K562 (cell line): ENCODE measurements around the gene PTPRO. TPM values are rescaled to one million over a fixed set of nuclear protein-coding genes. Genes with fewer than 3 reads are reported as not detected.

Experiments
- ATAC-seq: fragments of 200-7000 bp; cut with Tn5 transposase; 3 replicates; pipeline ENCODE4 v1.9.1; 2020; ENCODE audit warnings: moderate library complexity
- BruUV-seq: library from RNA; stranded (reverse); fragments of 400-500 nt; replicated peaks from 2 replicates; lab custom pipeline; 2021; lab: Mats Ljungman, UMichigan
- CTCF ChIA-PET: fragments of 300-600 bp; formaldehyde crosslinking; extraction: SDS; loops from one replicate; lab custom pipeline; 2021; ENCODE audit warnings: low intra/inter-chr PET ratio; lab: Yijun Ruan, JAX
- POLR2A ChIA-PET: fragments of 300-600, 350-650 bp; sonication (Branson Sonifier 250); formaldehyde crosslinking; extraction: SDS; loops from one replicate; lab custom pipeline; 2021; ENCODE audit warnings: antibody characterized with exemption, inconsistent platforms; lab: Yijun Ruan, JAX
- DNase-seq, 4 experiments: peaks; one replicate each; pipeline versions ENCODE4 v3.0.0 to v3.0.0-alpha.2; 2011 to 2018; ENCODE audit warnings: low spot score in 3 of 4, mixed read lengths in 3 of 4; ENCODE audit errors: extremely low read depth in 1 of 4
- FAIRE-seq: peaks from 2 replicates; lab custom pipeline; 2011; peaks lifted over from hg19 to GRCh38; lab: Jason Lieb, UNC
- H2AFZ ChIP-seq: 2 replicates; pipeline ENCODE4 v1.6.0; 2011; ENCODE audit warnings: low read depth, low read length, control low read depth, inconsistent platforms
- H3K27ac ChIP-seq: fragments of 200-600 bp; 3 replicates; pipeline ENCODE4 v1.8.0; 2011; ENCODE audit warnings: low read depth, mild to moderate bottlenecking, control low read depth, inconsistent platforms, low read length, moderate library complexity, mixed read lengths; ENCODE audit errors: extremely low read depth
- H3K27me3 ChIP-seq, 2 experiments: fragments of 300-600 bp in 1 of 2; 2 replicates in 1 of 2; 3 replicates in 1 of 2; pipeline versions ENCODE4 v1.6.0 to v1.8.0; 2011; ENCODE audit warnings: inconsistent platforms in 2 of 2, low read length in 2 of 2, mild to moderate bottlenecking in 1 of 2, mixed read lengths in 1 of 2, moderate library complexity in 1 of 2; ENCODE audit not compliant: control insufficient read depth in 2 of 2, insufficient read depth in 2 of 2
- H3K36me3 ChIP-seq: fragments of 300-600 bp; 3 replicates; pipeline ENCODE4 v1.8.0; 2011; ENCODE audit warnings: mild to moderate bottlenecking, low read length, inconsistent platforms; ENCODE audit not compliant: control insufficient read depth, insufficient read depth
- H3K4me1 ChIP-seq, 2 experiments: fragments of 200-600 bp in 1 of 2; replicated peaks in 1 of 2; 2 replicates in 1 of 2; 3 replicates in 1 of 2; pipeline versions ENCODE4 v1.5.1 to v1.8.0; 2011; ENCODE audit warnings: inconsistent platforms in 2 of 2, low read length in 2 of 2, mild to moderate bottlenecking in 1 of 2, mixed read lengths in 1 of 2, moderate library complexity in 1 of 2; ENCODE audit not compliant: control insufficient read depth in 2 of 2, insufficient read depth in 2 of 2
- H3K4me2 ChIP-seq: 2 replicates; pipeline ENCODE4 v1.6.1; 2011; ENCODE audit warnings: low read length, control low read depth, inconsistent platforms, mixed read lengths; ENCODE audit not compliant: insufficient read depth
- H3K4me3 ChIP-seq: fragments of 200-600 bp; sonication (generic), shearing (Covaris generic); 2 replicates; pipeline ENCODE4 v1.5.1; 2016; ENCODE audit warnings: control low read depth, inconsistent platforms
- H3K79me2 ChIP-seq: fragments of 200-600 bp; 3 replicates; pipeline ENCODE4 v1.8.0; 2011; ENCODE audit warnings: low read length, inconsistent platforms; ENCODE audit not compliant: control insufficient read depth, insufficient read depth
- H3K9ac ChIP-seq, 2 experiments: 2 replicates each; pipeline versions ENCODE4 v1.6.0 to v1.6.1; 2011; ENCODE audit warnings: low read depth in 2 of 2, low read length in 2 of 2, control low read depth in 1 of 2, inconsistent platforms in 1 of 2, mild to moderate bottlenecking in 1 of 2, mixed read lengths in 1 of 2; ENCODE audit not compliant: insufficient read depth in 1 of 2
- H3K9me1 ChIP-seq: one replicate; pipeline ENCODE4 v1.6.0; 2011; ENCODE audit warnings: inconsistent platforms, mild to moderate bottlenecking, low read length, moderate library complexity; ENCODE audit not compliant: control insufficient read depth, insufficient read depth
- H3K9me3 ChIP-seq: replicated peaks from 2 replicates; pipeline ENCODE4 v1.5.1; 2011; ENCODE audit warnings: low read depth, low read length, inconsistent platforms; ENCODE audit not compliant: control insufficient read depth, insufficient read depth
- H4K20me1 ChIP-seq: replicated peaks from 2 replicates; pipeline ENCODE4 v1.6.1; 2011; ENCODE audit warnings: low read length, inconsistent platforms, mixed read lengths; ENCODE audit not compliant: control insufficient read depth, insufficient read depth
- BACH1 ChIP-seq: fragments of 200-800 bp; sonication (Bioruptor generic); IDR thresholded peaks from 2 replicates; pipeline ENCODE4 v1.6.1; 2016; ENCODE audit warnings: missing genetic modification characterization, missing compliant biosample characterization
- GABPB1 ChIP-seq: sonication (generic); formaldehyde crosslinking; IDR thresholded peaks from 2 replicates; pipeline ENCODE4 v1.8.0; 2022; ENCODE audit warnings: mild to moderate bottlenecking, missing genetic modification reagents
- HDGF ChIP-seq: fragments of 450-650 bp; IDR thresholded peaks from 2 replicates; pipeline ENCODE4 v1.6.1; 2016
- POLR2AphosphoS2 ChIP-seq: IDR thresholded peaks from 2 replicates; pipeline ENCODE4 v1.6.1; 2012; ENCODE audit warnings: low read length, improper control_type of control experiment
- SMAD3 ChIP-seq: fragments of 450-650 bp; formaldehyde crosslinking; conservative IDR thresholded peaks from 2 replicates; pipeline ENCODE4 v1.4.0; 2020; ENCODE audit warnings: mild to moderate bottlenecking
- SUPT5H ChIP-seq: fragments of 450-650 bp; IDR thresholded peaks from 2 replicates; pipeline ENCODE4 v1.6.1; 2016
- TAF9B ChIP-seq: fragments of 450-650 bp; IDR thresholded peaks from 2 replicates; pipeline ENCODE4 v1.6.1; 2018; ENCODE audit warnings: mild to moderate bottlenecking; ENCODE audit not compliant: partially characterized antibody
- THAP12 ChIP-seq: fragments of 250-450 bp; sonication (Bioruptor Pico); IDR thresholded peaks from 2 replicates; pipeline ENCODE4 v1.9.0; 2021; ENCODE audit warnings: mild to moderate bottlenecking, inconsistent platforms
- ZEB2 ChIP-seq: fragments of 450-650 bp; IDR thresholded peaks from 2 replicates; pipeline ENCODE4 v1.6.1; 2016
- ZKSCAN1 ChIP-seq: fragments of 150-350 bp; IDR thresholded peaks from 2 replicates; pipeline ENCODE4 v1.6.1; 2016; ENCODE audit warnings: low read depth, low read length
- ZNF311 ChIP-seq: fragments of 250-450 bp; sonication (Bioruptor Pico); IDR thresholded peaks from 2 replicates; pipeline ENCODE4 v1.4.0; 2020; ENCODE audit warnings: mild to moderate bottlenecking, moderate library complexity
- ZNF778 ChIP-seq: fragments of 450-650 bp; formaldehyde crosslinking; IDR thresholded peaks from 2 replicates; pipeline ENCODE4 v1.4.0; 2020; ENCODE audit warnings: mild to moderate bottlenecking, moderate library complexity
- WGBS: fragments of 100-300 bp; shearing (Covaris generic); methylation state at CpG from one replicate; pipeline ENCODE4 v1.1.6; 2016; ENCODE audit warnings: low coverage, mixed read lengths; ENCODE audit not compliant: insufficient coverage; ENCODE audit errors: missing lambda C conversion rate; 5-methylcytosine and 5-hydroxymethylcytosine counted together
- in situ Hi-C: fragments of 300-500 bp; cut with MboI; formaldehyde crosslinking; loops from 4 replicates; pipeline ENCODE4 v1.15.0; 2018; ENCODE audit warnings: inconsistent platforms, mixed read lengths
- intact Hi-C: fragments of 100-400 bp; cut with micrococcal nuclease; formaldehyde crosslinking; loops from 2 replicates; pipeline ENCODE4 v1.14.2; 2022
- polyA plus RNA-seq, 8 experiments: library from polyadenylated mRNA; depleted of rRNA in 4 of 8; stranded (reverse) in 5 of 8; unstranded in 3 of 8; fragments of >200 nt; fragmentation: Nextera tagmentation in 2 of 8; fragmentation: Illumina TruSeq in 1 of 8; extraction: Ambion mirVana in 2 of 8; extraction: Trizol in 1 of 8; gene quantifications; 2 replicates each; pipeline versions ENCODE4 v1.2.1 to v1.2.3, GENCODE V29; 2011 to 2014; ENCODE audit warnings: inconsistent platforms in 1 of 8, missing spikeins in 1 of 8
- total RNA-seq, 7 experiments: library from RNA; depleted of rRNA in 6 of 7; stranded (reverse); fragments of >200 nt in 6 of 7; fragmentation: Illumina TruSeq in 2 of 7; extraction: Trizol in 2 of 7; gene quantifications; 2 replicates each; pipeline versions ENCODE4 v1.2.1 to v1.2.3, GENCODE V29; 2011 to 2021; ENCODE audit warnings: low replicate concordance in 1 of 7

PTPRO gene
- total and polyA plus RNA-seq, 9 of the 15 experiments (the other 6 are each of a cell fraction or from before 2014, with no cell fraction given): 0.22 TPM; not detected in 8

GRCh38 chr12:15428632-15429031 lies 106.3 kb downstream of the PTPRO start (continued):
- TF ChIP-seq THAP12 (no peak), ZNF311 (CRISPR knock-in tag) (no peak), BACH1 (tag) (no peak)

GRCh38 chr12:15429262-15429661 lies 107.0 kb downstream of the PTPRO start:
- POLR2A ChIA-PET: no interaction called here
- Histone ChIP-seq H3K9me3 (no peaks in the 10 kb centered on the region), H3K27me3 (no peaks in the 10 kb centered on the region), H3K4me2 (no peak overlapping the region), H3K27ac (no peak overlapping the region), H3K4me1 (no peaks in the 10 kb centered on the region), H4K20me1 (no peaks in the 10 kb centered on the region), H2AFZ (no peak overlapping the region), H3K9ac (no peak overlapping the region), H3K4me3 (no peak overlapping the region), H3K79me2 (no peaks in the 10 kb centered on the region), H3K9me1 (no peaks in the 10 kb centered on the region), H3K36me3 (no peaks in the 10 kb centered on the region)
- intact Hi-C loops: no loop called here
- 0% methylated on average over 1 of the region's 1 CpG for WGBS
- TF ChIP-seq SMAD3 (CRISPR knock-in tag) (no peak), ZKSCAN1 (no peak), GABPB1 (CRISPR knock-in tag) (no peak), TAF9B (no peak), SUPT5H (no peak), ZNF778 (no peak), HDGF (no peak), POLR2AphosphoS2 (no peak), ZEB2 (no peak)
- BruUV-seq: no TSS peak
- in situ Hi-C loops: no loop called here
- no peak for DNase-seq
- no peak for FAIRE-seq
- no peak for ATAC-seq
- CTCF ChIA-PET: no interaction called here
